CD4-positive, alpha-beta T cell treated with Interleukin-17A for 1 hour (primary cell): Measurements from ENCODE around the gene ITPR2.

Source experiments
- DNase-seq: peaks from one replicate; pipeline ENCODE4 v3.0.0-alpha.2; 2020

ITPR2 gene

DNA sequence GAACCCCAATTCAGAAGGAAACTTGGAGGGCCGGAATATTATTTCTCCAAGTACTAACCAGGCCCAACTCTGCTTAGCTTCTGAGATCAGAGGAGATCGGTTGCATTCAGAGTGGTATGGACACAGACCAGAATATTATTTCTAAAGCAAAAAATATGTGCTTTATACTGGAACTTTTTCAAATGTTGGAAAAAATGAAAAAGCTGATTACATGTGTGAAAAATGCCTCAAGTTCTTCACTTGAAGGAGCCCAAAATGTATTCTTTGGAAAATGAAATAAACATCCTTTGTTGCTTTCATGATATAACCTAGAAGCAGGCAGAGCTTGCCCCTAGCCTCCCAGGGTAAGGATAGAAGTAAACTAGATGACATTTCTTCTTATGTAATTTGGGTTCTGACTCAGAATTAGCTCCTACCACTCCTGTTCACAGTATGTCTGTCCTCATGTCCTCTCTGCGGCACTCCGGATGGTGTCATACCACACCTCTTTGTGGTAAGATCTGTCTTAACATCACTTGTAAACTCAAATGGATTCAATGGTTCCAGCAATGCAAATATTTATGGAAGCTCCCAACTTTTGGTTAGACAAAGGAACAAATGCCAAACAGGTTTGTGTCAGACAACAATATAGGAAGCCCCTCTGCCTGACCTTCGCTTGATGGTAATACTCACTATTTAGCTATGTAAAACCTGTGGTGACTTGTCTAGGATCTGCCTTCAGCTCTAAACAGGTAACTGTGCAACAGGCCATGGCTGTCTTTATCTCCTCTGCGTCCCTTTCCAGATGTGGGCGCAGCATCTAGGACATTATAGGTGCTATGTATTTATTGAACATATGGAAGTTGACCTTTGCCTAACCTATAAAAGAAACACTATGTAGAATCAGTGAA lies 459.1 kb downstream of the ITPR2 start:
- no peak for DNase-seq

DNA sequence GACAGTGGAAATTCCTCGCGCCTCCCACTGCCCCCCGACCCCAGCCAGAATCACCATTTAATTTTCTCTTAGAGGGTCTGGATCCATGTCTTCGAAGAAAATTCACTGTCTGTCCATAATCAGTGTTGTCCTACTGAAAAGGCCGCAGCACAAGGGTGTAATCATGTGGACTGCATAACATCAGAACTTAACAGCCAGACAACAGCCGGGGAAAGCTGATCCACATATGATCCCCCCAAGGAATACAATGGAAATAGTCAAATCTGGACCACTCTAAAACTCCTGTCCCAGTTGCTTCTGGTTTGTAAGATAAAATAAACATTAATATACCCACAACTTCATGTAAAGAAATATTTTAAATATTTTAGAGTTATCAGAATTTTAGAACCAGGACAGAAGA lies 460.1 kb downstream of the ITPR2 start:
- DNase-seq: no peak

DNA sequence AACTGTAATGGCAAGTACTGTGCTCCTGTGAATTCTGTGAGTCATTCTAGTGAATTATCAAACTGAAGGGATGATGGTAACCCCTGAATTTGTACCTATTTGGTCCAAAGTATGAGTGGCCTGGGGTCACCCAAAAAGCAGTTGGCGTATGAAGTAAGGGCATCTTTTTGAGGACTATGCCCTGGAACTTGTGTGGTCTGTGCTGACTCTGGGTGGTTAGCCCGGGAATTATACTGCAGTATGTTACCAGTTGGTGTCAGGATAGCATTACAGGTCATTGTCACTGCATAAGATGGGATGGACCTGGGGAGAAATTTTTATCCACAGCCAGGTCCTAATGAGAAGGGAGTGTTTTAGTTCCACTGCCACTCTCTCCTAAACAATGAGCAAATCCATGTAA lies 462.9 kb downstream of the ITPR2 start:
- DNase-seq: no peak

DNA sequence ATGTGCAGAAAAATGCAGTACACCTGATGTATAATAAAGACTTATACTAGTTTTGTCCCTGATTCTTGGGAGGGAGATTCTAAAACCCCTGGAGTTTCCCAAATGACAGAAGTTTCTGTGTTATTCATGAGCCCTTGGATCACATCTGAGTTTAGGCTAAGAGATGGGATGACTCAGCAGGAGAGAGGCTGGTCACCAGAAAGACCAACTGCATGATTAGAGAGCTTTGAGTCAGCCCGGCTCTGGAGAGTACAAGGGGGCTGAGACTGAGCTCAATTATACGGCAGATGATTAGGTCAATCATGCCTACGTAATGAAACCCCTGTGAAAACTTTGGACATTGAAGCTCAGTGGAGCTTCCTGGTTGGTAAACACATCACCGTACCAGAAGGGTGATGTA lies 463.4 kb downstream of the ITPR2 start:
- DNase-seq: no peak

DNA sequence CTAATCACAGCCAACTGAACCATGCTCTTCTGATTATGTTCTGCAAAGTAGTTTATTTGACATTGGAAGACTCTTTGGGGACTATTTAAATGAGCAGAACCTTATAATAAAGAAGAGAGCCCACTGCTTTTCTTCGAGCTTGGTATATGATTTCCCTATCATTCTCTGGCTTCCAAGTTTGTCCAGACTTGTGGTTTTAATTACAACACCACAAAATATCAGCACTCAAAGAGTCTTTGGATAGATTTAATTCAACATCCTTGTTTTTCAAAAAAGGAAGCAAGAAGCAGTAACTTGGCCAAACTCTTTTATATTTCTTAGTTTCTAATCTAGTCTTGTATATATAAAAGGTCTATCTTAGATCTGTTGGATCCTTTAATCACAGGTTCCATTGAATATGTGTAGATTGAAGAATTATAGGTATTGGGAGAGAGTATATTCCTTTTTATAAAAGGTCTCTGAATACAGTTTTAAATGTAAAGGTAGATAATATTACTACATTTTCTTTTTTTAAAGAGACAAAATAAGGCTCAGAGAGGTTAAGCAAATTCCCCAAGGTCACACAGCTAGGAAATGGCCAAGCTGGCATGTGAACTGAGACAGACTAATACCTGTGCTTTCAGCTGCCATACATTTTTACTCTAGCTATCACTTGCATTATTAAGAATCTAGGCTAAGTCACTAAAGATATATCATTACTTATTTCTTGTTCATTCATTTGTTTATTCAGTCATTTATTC lies 464.8 kb downstream of the ITPR2 start:
- DNase-seq: no peak

DNA sequence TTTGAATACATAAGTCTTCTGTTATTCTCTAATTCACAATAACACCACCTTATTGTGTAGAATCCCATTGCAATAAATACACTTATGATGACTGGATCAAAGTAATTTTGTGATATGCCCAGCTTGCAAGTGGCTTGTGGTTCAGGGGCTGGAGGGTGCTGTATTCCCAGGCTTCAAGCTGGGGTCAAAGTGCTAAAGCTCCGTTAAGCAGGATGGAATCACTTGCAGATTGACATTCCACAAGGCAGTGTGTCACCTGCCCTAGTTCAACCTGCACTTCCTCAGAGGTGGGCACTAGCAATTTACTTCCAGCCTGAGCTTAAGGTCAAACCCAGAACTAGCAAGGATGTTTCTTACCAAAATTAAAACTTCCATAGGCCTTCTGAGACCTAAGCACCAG lies 471.0 kb downstream of the ITPR2 start:
- DNase-seq: no peak

DNA sequence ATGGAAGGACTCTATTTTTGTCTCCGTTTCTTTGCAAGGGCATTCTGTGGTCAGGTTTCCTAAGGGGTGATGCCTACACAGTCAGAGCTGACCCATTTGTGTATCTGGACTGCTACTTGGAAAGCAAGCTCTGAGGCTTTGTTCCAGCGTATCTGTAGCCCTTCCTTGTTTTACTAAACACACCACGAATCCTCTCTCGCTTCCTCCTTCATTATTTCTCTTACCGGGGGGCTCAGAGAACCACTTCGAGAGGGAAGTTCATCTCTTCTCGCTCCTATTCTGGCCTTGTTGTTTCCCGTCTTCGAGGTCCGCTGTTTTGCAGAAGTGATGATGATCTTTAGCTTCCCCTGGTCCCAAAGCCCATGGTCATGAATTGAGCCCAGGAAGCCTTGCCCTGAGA lies 472.9 kb downstream of the ITPR2 start:
- no peak for DNase-seq

DNA sequence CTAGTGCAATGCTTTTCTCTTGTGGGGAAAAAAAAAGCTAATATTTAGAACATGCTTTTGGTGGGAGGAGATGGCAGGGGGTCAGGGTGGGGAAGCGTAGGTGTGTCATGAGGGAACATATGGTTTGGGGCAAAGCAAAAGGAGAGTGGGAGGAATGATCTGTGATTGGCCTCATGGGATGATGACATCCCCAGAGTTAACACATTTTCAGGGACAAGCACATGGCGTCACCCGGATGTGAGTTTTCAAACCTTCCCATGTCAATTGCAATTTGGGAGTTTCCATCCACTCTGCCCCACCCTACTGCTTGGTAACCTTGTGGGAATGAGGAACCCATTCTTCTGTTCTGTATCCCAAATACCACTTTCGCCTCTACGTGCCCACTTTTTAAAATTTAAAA lies 473.4 kb downstream of the ITPR2 start:
- no peak for DNase-seq

DNA sequence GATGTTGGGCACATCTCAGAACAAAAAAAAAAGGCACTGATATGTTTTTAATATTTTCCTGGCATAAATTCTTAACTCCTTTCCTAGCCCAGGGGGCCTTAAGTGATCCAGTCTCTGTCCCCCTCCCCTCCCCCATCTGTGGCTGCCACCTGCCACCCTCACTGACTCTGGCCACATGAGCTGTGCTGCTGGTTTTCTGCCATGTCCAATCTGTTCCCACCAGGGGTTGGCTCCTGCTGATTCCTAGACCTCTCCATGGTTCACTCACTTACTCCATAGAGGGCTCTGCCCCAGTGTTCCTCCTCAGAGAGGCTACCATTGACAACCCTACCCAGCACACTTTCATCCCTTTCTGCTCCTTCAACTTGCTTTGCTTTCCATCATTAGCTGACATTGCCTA lies 474.3 kb downstream of the ITPR2 start:
- no peak for DNase-seq

DNA sequence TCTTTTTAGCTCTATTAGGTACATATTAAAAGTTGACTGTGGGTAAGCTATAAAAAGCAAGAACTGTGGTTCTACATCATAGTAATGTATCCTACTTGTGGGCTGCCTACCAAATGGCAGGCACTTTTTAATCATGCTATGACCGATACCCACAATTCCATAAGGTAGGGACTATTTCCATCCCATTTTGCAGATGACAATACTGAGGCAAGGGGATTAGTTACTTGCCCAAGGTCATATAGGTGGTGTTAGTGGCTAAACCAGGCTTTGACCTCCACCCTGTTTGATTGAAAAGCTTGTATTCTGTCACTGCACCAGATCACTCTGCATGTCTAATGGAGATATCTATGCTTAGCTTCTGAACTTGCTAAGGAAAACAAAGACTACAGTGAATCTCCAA lies 485.7 kb downstream of the ITPR2 start:
- DNase-seq: no peak

DNA sequence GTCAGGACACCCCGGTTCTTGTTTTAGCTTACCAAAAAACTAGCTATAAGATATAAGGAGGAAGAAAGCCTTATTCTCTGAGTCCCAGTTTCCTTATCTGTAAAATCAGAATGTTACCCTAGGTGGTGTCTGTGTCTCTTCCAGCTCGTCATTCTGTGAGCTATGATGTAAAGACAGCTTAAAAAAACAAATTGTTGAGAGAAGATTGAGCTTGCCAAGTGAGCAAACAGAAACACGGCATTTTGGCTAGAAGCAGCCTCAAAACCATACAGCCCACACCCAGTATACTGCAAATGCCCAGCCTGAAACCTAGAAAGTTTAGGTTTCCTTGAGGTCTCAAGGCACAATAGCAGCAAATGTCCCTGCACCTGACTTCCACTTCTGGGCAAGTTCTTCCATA lies 486.3 kb downstream of the ITPR2 start:
- DNase-seq: no peak

DNA sequence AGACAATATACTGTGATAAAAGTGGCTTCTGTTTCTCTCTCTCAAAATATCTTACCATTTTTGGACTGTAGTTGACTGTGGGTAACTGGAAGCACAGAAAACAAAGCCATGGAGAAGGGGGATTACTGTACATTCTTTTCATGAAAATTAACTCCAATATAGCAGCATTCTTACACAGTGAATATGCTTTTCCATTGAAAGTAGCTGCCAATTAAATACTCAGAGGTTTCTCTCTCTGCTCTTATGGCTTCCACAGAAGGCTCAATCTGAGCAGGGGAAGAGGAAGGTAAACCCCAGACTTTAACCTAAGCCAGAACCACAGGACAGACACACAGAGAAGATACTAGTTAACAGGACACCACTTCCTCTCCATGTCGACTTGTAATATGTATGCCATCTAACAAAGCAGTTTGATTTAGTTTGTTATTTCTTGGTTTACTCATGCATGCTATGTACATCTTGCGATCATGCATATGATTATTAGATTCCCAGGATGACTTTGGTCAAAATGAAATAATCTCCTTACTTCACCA lies 487.5 kb downstream of the ITPR2 start:
- no peak for DNase-seq

DNA sequence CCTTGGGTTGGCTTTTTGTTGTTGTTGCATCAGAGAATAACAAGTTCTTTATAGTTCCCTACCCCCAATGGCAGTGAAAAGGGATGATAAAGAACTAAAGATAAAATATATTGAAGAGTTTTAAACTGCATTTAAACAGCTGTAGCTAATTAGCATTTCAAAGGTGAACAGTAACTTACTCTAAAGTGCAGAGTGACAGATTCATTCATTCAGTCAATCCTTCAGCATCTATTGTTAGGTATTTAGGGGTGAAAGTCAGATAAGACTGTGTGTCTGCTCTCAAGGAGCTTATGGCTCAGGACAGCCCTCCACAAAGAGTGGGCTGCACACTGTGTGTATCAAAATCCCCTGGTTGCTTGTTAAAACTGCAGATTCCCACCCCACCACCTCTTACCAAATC lies 491.5 kb downstream of the ITPR2 start:
- no peak for DNase-seq

DNA sequence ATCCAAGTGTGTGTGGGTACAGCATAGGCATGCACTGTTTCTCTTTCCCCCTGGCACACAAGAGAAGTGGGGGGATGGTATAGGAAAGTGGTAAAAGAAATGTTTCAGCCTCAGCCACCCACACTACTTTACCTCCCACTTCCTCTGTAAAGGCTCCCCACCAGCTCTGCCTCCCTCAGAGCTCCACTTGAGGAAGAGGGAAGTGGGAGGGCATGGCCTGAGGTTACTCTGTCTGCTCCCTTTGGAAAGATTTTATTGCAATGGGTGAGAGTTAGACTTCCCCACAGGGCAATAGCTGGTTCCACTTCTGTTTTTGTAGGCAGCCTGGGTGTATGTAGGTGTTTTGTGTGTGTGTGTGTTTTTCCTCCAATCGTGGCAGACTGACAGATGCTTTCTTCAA lies 492.3 kb downstream of the ITPR2 start:
- DNase-seq: peak; percentile 3

DNA sequence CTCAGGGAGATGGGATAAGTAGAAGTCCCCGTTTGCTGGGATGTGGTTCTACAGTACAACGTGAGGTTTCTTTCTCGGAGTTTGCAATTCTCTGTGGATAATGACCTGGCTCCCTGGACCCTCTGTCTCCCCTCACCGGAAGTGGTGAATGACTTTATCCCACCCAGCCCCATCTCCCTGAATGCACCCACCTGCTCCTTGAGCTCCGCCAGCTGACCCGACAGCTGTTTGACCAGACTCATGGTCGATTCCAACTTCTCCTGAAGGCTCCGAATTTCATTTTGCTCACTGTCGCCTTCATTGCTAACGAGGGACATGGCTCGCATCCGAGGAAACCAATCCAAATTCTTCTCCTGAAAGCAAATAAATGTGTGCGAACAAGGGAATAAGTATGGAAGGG lies 493.0 kb downstream of the ITPR2 start:
- DNase-seq: no peak

DNA sequence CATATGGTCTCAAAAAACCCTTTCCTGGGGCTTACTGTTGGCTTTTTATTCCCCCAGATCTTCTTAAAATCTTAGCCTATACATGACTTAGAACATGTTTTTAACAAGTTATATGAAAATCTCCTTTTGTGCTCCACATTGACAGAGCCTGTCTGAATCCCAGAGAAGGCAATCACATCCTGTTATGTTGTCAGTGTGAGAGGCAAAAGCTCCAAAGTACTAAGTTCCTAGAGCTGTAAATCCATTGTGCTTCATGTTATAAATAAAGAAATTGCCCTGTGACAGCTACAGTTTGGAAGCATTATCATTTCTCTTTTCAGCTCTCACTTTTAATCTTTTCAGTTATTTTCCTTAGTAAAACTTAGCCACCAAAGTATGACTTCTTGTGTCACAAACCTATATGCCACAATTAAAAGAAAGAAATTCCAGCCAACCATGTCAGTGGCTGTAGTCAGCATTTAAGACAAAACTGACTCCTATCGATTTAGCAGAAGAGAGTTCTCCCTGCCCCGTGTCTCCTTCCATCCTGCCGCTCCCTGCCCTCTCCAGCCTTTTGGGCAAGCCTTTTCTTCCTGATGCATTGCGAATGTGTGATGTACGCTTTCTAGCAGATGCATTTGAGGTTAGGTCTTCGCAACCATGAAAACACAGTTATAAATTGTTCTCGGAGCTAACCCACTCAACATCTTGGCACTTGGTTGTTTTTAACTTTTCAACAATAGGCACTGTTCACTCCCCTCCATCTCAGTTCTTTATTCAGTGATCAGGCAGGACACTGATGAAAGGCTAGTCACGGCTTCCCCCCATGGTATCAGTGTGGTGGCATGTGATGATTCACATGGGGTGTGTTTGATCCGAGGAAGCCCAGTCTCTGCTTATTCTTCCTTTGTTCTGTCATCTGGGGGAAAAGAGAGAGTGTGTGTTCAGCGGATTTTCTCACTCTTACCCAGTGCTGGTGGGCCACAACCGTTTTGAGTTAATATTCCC lies 494.1 kb downstream of the ITPR2 start:
- no peak for DNase-seq

DNA sequence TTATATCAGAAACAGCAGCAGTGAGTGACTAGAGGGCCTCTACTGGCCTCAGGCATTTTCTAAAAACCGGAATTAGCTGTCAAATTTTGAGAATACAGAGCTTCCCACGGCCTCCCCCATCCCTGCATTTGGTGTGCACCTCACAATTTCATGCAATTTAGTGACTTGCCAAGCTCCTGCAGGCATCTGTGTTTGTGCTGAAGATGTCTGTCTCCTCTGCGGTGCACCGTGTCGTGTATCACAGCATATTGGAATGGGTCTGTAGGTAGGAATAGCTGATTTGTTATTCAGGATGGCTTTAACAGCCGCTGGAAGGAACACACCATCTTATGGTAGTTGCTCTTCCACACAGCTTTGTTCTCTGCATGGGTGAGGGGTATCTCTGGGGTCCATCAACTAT lies 497.3 kb downstream of the ITPR2 start:
- DNase-seq: no peak

DNA sequence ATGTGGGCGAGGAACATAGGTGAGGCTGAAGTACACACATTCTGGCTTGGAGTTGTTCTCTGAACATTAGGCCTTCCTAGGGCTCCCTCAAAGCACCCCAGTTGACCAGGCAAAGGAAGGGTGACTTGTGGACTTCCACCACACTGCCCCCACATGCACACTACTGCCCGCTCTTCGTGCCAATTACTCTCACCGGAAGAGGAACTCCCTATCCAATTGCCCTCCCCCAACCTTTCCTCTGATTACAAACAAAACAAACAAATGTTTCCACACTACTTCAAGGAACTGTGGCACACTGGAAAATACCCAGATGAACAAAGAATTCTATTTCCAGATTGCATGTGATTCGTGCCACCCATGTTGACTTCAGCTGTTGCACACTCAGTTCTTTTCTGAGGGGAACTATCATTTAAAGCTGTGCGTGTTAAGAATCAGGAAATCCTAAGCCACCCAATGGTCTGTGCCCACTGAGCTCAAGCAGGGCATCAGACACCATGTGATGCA lies 498.3 kb downstream of the ITPR2 start:
- DNase-seq: no peak

DNA sequence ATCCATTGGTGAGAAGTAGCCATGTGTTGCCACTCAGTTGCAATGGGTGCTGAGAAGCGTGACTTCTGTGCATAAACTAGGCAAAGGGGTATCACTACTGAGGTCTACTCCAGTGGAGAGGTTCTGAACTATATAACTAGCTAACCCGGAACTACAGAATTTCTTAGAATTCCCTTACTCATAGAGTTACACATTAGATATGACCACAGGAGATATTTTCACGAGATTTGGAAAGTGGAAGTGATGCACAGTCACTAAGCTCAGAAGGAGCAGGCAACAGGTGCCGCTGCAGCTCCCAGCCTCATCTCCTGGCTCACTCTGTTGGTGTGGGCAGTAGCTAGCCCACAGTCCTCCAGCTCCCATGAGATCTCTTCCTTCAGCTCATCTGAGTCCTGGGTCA lies 501.0 kb downstream of the ITPR2 start:
- no peak for DNase-seq

DNA sequence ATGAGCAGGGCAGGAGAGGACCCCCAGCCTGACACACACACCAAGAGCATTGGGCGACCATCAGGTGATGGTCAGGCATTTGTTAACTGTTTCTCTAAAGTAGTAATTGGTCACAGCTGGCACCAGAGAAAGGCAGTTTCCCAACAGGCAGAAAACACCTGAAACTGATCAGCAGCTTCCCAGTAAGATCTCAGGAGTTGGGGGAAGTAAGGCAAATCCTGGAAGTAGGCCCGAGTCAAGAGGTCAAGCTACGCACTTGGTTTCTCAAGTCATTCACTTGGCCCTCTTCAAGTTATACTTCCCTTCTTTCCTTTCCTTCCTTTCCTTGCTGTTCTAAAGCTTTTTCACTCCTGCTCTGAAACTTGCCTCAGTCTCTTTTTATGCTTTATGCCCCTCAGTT lies 501.9 kb downstream of the ITPR2 start:
- DNase-seq: no peak

DNA sequence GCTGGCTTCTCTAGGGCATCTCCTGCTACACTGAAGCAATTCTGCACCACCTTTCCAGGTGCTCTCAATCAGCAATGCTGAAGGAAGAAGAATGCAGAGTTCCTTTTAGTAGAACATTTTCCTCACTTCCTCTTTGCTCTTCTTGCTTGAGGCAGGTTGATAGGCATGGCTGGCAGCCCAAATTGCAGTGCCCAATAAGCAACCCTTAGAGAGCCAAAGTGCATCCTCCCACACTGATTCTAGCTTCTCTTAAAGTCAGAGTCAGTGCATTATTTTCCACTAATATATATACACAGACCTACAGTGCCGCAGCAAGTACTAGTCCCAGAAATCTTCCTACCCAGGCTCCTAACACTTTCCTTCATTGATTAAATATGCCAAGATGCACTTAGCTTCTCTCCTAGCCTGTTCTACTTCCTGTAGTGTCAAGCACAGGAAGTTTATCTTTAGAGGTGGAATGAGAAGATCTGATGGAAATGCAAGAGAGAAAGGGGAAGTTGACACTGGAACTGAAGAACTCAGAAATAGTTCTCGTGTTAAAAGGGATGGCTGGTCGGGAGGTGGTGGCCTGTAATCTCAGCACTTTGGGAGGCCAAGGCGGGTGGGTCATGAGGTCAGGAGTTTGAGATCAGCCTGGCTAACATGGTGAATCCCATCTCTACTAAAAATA lies 504.9 kb downstream of the ITPR2 start:
- no peak for DNase-seq

DNA sequence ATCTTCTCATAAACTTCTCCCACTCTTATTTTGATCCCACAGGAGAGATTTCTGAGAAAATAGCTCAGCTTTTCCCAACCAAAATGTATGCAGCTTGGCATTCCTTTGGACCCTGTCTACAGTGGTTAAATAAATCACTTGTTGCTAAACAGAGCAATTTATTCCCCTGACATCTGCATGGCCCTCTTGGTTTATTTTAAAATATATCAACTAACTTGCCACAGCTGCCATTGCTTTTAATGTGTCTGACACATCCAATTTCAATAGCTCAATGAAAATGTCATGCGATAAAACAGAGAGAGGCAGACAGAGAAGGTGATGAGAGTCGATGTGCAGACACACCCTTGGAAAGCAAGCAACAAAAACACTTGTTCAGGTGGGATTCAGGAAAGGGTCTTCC lies 509.3 kb downstream of the ITPR2 start:
- DNase-seq: no peak
